ENCODE results near the gene PIK3CA.
"Not testable (repeated sequence)": the region's sequence is repeated elsewhere in the genome, so short reads cannot be mapped to it uniquely, and the experiment has no call there.

DNA sequence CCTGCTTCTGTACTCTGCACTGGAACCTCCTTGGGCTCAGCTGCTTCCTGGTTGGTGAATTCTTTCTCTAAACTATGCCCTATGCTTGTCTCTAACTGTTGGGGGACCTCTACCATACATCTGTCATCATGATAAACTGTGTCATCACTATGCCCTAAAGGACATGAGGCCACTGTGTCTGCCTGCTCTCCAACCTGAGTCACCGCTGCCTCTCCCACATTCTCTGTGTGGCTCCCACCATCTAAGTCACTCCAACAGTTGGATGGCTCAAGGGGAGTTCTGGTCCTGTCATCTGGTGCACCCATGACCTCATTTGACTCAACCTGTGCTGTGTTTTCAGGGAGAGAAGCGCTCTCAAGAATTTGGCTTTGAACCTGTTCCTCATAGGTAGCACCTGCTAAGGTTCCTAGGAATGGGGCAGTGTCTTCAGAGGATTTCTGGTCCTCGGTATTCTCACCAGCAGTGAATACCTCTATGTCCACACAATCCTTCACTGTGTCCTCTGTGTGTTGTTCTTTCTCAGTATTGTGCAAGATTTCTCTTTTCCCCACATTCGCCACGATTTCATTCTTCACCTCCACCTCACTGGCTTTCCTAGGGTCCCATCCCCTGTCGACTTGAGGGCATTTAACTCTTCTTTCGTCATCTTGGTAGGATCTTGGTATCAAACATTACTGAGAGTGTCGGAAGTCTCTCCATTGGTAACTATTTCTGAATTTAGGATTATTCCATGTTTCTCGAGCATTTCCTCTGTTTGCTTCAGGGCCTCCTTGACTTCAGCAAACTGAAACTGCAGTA, 112.0 kb downstream of the PIK3CA start:
- TF ChIP-seq, protein P1, sequence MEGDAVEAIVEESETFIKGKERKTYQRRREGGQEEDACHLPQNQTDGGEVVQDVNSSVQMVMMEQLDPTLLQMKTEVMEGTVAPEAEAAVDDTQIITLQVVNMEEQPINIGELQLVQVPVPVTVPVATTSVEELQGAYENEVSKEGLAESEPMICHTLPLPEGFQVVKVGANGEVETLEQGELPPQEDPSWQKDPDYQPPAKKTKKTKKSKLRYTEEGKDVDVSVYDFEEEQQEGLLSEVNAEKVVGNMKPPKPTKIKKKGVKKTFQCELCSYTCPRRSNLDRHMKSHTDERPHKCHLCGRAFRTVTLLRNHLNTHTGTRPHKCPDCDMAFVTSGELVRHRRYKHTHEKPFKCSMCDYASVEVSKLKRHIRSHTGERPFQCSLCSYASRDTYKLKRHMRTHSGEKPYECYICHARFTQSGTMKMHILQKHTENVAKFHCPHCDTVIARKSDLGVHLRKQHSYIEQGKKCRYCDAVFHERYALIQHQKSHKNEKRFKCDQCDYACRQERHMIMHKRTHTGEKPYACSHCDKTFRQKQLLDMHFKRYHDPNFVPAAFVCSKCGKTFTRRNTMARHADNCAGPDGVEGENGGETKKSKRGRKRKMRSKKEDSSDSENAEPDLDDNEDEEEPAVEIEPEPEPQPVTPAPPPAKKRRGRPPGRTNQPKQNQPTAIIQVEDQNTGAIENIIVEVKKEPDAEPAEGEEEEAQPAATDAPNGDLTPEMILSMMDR (IDR thresholded peaks at IDR 0.05), result not testable (repeated sequence)
- TF ChIP-seq POLR2A (IDR thresholded peaks at IDR 0.05), result not testable (repeated sequence)

Measured in adrenal gland (tissue), 5 donors.